ENCODE data around the gene TCEA2. TPM values are rescaled to one million over a fixed set of nuclear protein-coding genes. Genes with fewer than 3 reads are reported as not detected.

TCEA2 gene
- total and polyA plus RNA-seq, 5 experiments from 2014 or later, result 22.5 to 42.7 (median 33.0) TPM

DNA sequence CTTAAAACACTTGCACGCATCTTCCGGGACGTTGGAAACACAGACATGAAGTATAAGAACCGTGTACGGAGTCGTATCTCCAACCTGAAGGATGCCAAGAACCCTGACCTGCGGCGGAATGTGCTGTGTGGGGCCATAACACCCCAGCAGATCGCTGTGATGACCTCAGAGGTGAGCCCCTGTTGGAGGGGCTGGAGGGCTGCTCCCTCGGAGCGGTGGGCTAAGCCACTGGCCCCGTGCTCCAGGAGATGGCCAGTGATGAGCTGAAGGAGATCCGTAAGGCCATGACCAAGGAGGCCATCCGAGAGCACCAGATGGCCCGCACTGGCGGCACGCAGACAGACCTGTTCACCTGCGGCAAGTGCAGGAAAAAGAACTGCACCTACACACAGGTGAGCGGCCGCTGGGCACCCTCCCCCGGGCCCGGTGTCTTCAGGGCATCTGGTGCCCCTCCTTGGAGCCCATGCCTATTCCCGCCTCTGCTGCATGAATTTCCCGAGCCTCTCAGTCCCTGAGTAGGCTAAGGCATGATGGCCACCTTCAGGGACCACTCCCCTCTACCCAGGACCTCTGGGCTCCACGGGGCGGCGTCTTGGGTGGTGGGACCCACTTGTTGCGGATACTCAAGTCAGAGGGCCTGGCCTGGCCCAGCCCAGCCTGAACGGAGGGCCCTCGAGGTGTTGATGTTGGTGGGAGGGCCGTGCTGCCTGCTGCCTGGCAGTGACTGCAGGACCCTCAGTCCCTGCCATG lies 7.4 kb downstream of the TCEA2 start:
- Mint-ChIP-seq H3K27me3 (no peaks in the 10 kb centered on the region), H3K36me3 (peaks cover 0 to 22% (median 0%) of the 10 kb centered on the region in 3 donors), H3K4me1 (peaks cover 14 to 43% (median 32%) of the 10 kb centered on the region in 4 donors), H3K27ac (peak overlapping the region in 2 of 10 donors; percentile 10 to 20), H3K9me3 (no peaks in the 10 kb centered on the region), H3K4me3 (no peak overlapping the region)
- POLR2A ChIA-PET, result interaction anchor here (4.9 kb wide), 1 partner anchor 7 kb away, joined by 47 read pairs; the partner anchor contains the start of genes OPRL1 and RGS19
- DNase-seq (no peak), ATAC-seq (no peak)

DNA sequence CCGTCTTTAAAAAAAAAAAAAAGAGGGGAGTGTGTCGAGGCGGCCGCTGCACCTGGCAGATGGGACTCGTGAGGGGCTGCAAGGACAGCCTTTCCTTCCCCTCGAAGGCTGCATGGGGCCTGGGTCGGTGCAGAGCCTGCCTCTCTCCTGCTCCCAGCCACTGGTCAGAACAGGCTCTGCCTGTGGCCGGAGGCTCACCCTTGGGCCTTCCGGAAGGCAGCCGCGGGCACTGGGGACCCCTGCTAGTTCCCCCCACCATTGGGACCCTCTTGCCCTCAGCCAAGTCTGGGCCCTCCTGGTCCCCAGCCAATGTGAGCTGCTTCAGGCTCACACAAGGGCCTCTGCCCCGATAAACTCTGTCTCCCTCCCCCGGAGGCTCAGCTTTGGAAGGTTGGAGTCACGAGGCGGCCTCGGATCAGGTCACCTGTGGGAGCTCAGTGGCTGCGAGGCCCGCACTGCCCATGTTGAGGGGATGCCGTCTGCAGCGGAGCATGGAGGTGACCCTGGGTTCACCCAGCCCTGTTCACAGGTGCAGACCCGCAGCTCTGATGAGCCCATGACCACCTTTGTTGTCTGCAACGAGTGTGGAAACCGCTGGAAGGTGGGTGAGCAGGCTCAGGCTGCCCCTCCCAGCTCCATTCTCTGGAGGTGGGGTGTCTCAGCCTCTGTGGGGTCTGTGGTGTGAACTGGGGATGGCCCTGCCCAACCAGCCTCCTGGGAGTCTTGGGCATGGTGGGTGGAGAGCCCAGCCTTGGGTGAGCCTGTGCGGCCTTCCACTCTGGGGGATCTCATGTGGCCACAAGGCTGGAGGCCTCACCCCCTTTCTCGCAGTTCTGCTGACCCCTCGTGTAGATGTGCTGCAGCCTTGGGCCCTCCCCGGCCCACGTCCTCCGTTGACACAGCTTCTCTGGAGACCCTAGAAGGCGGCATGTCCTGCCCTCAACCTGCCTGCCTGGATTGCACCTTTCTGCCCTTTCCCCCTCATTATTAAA lies 8.6 kb downstream of the TCEA2 start:
- ATAC-seq (no peak), DNase-seq (no peak)
- POLR2A ChIA-PET, result interaction anchor here (1.2 to 1.3 kb wide), 5 partner anchors 9 to 446 kb away, joined by 3 to 5 read pairs (median 4); partner anchors contain the start of gene TCEA2
- Mint-ChIP-seq H3K4me1 (peaks cover 9 to 35% (median 28%) of the 10 kb centered on the region in 4 donors), H3K9me3 (no peaks in the 10 kb centered on the region), H3K4me3 (no peak overlapping the region), H3K27ac (peak overlapping the region in 3 of 10 donors; percentile 33 to 79 (median 59)), H3K27me3 (no peaks in the 10 kb centered on the region), H3K36me3 (peaks cover 0 to 31% (median 0%) of the 10 kb centered on the region in 3 donors)

DNA sequence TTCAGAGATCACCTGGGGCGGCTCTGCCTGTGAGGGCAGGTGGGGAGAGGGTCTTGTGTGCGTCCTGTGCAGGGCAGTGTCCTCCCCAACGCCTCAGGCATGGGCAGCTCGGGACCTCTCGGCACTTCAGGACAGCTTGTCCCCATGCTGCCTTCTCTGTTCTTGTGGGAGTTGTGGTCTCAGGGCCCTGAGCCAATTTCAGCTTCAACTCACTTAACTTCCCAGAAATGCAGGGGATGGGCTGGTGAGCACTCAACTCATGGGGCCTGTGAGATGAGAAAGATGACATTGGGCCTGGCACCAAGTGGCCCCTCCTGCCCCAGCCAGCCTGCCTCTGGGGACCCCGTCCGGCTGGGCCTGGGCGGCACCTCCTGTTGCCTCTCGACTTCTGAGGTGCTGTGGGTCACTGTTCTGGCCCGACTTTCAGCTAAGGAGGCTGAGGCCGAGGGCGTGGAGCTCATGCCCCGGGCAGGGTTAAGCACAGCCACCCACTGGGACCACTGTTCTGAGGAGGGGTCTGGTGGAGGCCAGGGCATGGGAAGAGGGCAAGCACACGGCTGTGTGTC lies 9.6 kb downstream of the TCEA2 start:
- Mint-ChIP-seq H3K4me3 (no peak overlapping the region), H3K9me3 (no peaks in the 10 kb centered on the region), H3K36me3 (peaks cover 0 to 33% (median 0%) of the 10 kb centered on the region in 3 donors), H3K27me3 (no peaks in the 10 kb centered on the region), H3K4me1 (peaks cover 8 to 31% (median 26%) of the 10 kb centered on the region in 4 donors), H3K27ac (peak overlapping the region in 3 of 10 donors; percentile 6 to 61 (median 59))
- DNase-seq (no peak), ATAC-seq (no peak)
- POLR2A ChIA-PET, result interaction anchor here (1.2 to 1.3 kb wide), 5 partner anchors 8 to 447 kb away, joined by 3 to 5 read pairs (median 4); partner anchors contain the start of gene TCEA2

DNA sequence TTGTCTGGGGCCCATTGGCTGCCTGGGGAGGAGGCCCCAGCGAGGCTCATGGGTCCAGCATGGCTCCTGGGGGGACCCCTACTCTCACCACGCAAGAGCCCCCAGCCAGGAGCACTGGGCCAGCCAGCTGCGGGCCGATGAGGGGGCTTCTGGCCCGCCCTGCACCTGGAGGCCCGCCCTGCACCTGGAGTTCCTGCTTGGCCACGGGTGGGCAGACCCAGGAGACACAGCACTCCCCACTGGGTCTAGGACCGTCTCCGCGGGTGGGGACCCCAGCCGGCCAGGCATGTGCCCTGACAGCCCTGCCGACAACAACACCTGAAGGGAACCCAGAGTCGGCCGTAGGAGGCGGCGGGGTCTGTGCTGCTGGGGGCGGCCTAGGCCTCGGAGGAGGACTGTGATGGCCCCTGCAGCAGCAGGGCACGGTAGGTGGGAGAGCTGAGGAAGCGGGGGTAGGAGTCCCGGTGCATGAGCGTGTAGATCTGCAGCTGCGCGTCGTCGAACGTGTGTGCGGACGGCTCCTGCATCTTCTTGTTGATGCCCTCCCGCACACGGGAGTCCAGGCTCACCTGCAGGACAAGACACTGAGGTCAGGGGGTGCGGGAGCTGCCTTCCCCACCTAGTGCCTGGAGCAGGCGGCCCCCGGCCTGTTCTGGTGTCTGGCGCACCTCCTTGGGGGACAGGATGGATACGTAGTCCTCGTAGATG lies 10.6 kb downstream of the TCEA2 start:
- ATAC-seq, result no peak
- Mint-ChIP-seq H3K27ac (peak overlapping the region in 2 of 10 donors; percentile 4 to 19), H3K27me3 (no peaks in the 10 kb centered on the region), H3K9me3 (no peaks in the 10 kb centered on the region), H3K36me3 (peaks cover 0 to 33% (median 0%) of the 10 kb centered on the region in 3 donors), H3K4me3 (no peak overlapping the region), H3K4me1 (peaks cover 8 to 33% (median 30%) of the 10 kb centered on the region in 4 donors)
- POLR2A ChIA-PET, result interaction anchor here (1.6 kb wide), 1 partner anchor 11 kb away, joined by 4 read pairs; the partner anchor contains the start of gene TCEA2
- DNase-seq, result no peak

DNA sequence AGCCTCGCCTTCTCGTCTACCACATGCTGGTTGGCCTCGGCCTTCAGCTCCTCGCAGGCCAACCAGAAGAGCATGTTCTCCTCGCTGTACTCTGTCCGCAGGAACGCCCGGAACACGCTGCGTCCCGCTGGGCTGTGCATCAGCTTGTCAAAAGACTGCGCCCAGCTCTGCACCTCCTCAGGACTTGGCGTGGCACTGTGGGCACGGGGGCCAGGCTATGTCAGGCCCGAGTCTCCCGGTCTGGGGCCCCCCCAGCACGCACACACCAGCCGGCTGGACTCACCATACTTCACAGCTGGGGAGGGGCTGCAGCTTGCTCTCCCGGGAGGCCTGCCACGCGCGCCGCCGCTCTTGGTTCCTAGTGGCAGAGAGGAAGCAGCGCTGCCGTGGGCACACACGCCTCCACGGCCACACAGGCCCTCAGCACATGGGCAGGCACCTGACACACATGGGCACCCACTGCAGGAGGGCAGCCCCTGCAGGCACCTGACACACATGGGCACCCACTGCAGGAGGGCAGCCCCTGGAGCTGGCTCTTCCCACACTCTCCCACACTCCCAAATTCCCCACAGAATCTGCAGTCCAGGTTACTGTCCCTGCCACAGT lies 11.3 kb downstream of the TCEA2 start:
- peaks cover 0 to 33% (median 0%) of the 10 kb centered on the region in 3 donors for H3K36me3 Mint-ChIP-seq
- no peak for DNase-seq
- POLR2A ChIA-PET, result interaction anchor here (1.6 kb wide), 1 partner anchor 12 kb away, joined by 4 read pairs; the partner anchor contains the start of gene TCEA2
- H3K9me3 Mint-ChIP-seq, result no peaks in the 10 kb centered on the region
- no peak for ATAC-seq
- peak overlapping the region in 1 of 10 donors; percentile 34 for H3K27ac Mint-ChIP-seq
- no peak overlapping the region for H3K4me3 Mint-ChIP-seq
- peaks cover 9 to 35% (median 31%) of the 10 kb centered on the region in 4 donors for H3K4me1 Mint-ChIP-seq
- no peaks in the 10 kb centered on the region for H3K27me3 Mint-ChIP-seq

DNA sequence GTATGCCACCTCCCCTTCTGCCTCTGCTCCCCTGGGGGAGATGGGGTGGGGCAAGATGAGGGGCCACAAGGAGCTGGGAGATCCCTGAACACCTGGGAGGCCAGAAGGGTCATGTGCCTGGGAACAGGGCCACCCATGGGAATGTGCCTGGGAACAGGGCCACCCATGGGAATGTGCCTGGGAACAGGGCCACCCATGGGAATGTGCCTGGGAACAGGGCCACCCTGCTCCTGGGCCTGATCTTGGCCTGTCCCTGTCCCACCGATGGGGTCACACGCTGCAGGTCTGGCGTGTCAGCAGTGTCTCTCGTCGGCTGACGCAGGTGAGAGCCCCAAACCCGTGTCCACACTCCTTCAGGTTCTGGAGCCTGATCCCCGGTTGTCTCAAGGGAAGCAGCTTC lies 12.0 kb downstream of the TCEA2 start:
- peak overlapping the region in 3 of 10 donors; percentile 36 to 85 (median 65) for H3K27ac Mint-ChIP-seq
- no peak for DNase-seq
- H3K4me3 Mint-ChIP-seq, result no peak overlapping the region
- peaks cover 9 to 35% (median 28%) of the 10 kb centered on the region in 4 donors for H3K4me1 Mint-ChIP-seq
- ATAC-seq, result no peak
- H3K9me3 Mint-ChIP-seq, result no peaks in the 10 kb centered on the region
- POLR2A ChIA-PET, result interaction anchor here (1.6 kb wide), 1 partner anchor 12 kb away, joined by 4 read pairs; the partner anchor contains the start of gene TCEA2
- no peaks in the 10 kb centered on the region for H3K27me3 Mint-ChIP-seq
- H3K36me3 Mint-ChIP-seq, result peaks cover 0 to 33% (median 0%) of the 10 kb centered on the region in 3 donors

DNA sequence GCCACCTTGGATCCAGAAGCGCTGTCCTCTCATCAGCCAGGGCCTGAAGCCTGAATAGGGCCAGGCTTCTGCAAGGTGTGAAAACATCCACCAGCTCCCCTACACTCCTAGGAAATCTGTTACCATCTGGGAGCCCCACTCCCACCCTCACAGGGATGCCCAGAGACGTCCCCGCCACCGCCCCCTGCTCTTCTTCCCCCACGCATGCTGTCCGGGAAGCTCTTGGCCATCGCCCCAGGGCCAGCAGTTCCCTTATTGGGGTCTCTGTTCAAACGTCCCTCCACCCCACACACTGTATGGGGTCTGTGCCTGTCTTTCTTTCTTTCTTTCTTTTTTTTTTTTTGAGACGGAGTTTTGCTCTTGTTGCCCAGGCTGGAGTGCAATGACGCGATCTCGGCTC lies 12.6 kb downstream of the TCEA2 start:
- no peaks in the 10 kb centered on the region for H3K9me3 Mint-ChIP-seq
- H3K36me3 Mint-ChIP-seq, result peaks cover 0 to 33% (median 0%) of the 10 kb centered on the region in 3 donors
- no peaks in the 10 kb centered on the region for H3K27me3 Mint-ChIP-seq
- peak overlapping the region in 7 of 10 donors; percentile 28 to 85 (median 63) for H3K27ac Mint-ChIP-seq
- H3K4me1 Mint-ChIP-seq, result peaks cover 9 to 40% (median 33%) of the 10 kb centered on the region in 4 donors
- POLR2A ChIA-PET, result interaction anchor here (4.6 to 4.7 kb wide), 2 partner anchors 8 to 11 kb away, joined by 21 to 47 read pairs; no protein-coding TSS in a partner anchor
- no peak for DNase-seq
- H3K4me3 Mint-ChIP-seq, result no peak overlapping the region
- no peak for ATAC-seq

DNA sequence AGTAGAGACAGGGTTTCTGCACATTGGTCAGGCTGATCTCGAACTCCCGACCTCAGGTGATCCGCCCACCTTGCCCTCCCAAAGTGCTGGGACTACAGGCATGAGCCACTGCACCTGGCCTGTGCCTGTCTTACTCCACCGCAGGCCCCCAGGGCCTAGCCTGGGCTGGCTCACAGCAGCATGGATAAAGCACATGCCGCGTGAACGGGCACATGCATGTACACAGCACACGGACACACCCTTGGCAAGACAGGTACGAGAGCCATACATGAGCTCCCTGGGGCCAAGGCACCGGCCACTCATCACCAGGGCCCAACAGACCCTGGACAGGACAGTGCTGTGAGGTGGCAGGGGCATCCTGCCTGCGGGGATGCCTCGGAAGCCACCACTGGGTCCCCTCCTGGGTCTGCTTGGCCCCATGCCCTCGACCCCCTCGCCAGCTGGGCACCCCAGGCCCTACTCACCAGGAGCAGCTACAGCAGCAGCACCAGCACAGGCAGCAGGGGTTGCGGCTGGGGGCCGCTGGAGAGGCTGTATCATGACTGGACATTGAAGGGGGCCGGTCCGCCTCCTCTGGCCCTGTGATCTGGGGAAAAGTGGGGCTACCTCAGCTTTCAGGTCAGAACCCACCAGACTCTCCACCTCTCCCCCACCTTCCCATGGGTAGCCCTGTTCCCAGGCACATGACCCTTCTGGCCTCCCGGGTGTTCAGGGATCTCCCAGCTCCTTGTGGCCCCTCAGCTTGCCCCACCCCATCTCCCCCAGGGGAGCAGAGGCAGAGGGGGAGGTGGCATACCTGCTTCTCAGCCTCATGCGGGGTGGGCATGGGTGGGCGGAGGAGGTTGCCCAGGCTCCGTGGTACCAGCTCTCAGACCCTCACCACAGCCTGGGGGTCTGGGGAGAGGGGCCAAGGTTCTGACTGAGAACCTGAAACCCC lies 13.3 kb downstream of the TCEA2 start:
- no peak for ATAC-seq
- Mint-ChIP-seq H3K36me3 (peaks cover 0 to 33% (median 0%) of the 10 kb centered on the region in 3 donors), H3K9me3 (no peaks in the 10 kb centered on the region), H3K27me3 (no peaks in the 10 kb centered on the region), H3K4me1 (peaks cover 9 to 48% (median 36%) of the 10 kb centered on the region in 4 donors), H3K27ac (peak overlapping the region in 8 of 10 donors; percentile 15 to 88 (median 60)), H3K4me3 (peak overlapping the region in 9 of 10 donors; percentile 14 to 95 (median 39))
- POLR2A ChIA-PET, result interaction anchor here (0.6 to 4.7 kb wide), 8 partner anchors 9 to 120 kb away, joined by 3 to 47 read pairs (median 13); partner anchors contain the start of genes TCEA2 and UCKL1
- DNase-seq, result no peak

DNA sequence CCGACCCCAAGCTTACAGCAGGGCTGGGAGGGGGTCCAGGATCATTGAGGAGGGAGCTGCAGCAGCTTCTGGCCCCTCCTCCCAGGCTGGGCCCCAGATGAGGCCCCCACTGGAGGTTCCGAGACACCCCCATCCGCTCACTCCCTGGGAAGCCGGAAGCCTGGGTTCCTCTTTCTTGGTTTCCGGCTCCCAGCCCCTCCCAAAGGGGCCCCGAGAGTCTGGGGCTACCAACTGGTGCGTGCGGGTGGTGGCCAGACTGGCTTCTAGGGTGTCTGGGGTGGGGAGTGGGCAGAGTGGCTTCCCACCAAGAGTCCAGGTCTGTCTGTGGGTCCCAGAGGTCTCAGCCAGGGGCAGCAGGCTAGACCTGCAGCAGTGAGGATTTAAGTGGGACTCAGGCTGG lies 14.1 kb downstream of the TCEA2 start:
- peaks cover 0 to 33% (median 0%) of the 10 kb centered on the region in 3 donors for H3K36me3 Mint-ChIP-seq
- DNase-seq (peak in 3 of 10 donors; percentile 35 to 47 (median 39)), ATAC-seq (peak in 1 of 2 donors; percentile 1)
- no peaks in the 10 kb centered on the region for H3K27me3 Mint-ChIP-seq
- peak overlapping the region; percentile 43 to 94 (median 84) for H3K27ac Mint-ChIP-seq
- H3K4me1 Mint-ChIP-seq, result peaks cover 14 to 53% (median 40%) of the 10 kb centered on the region in 4 donors
- POLR2A ChIA-PET, result interaction anchor here (0.6 to 4.7 kb wide), 11 partner anchors 9 to 181 kb away, joined by 3 to 47 read pairs (median 7); partner anchors contain the start of genes TCEA2 and UCKL1
- no peaks in the 10 kb centered on the region for H3K9me3 Mint-ChIP-seq
- H3K4me3 Mint-ChIP-seq, result peak overlapping the region; percentile 79 to 95 (median 92)

DNA sequence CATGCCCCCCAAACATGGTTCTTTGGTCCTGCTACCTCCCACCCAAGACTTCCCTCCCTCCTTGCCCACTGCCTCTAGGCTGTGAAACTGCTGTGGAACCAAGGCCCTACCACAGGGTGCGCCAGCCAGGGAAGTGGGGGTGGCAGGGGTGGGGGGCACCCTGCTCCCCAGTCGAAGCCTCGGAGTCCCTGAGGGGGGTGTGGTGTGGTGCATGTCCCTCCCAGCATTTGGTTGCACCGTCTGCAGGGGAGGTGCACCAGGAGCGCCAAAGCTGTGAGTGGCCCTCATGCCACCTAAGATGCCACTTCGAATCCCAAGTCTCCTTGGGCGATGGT lies 14.5 kb downstream of the TCEA2 start:
- Mint-ChIP-seq H3K4me3 (peak overlapping the region; percentile 79 to 95 (median 92)), H3K27ac (peak overlapping the region; percentile 80 to 94 (median 87)), H3K9me3 (no peaks in the 10 kb centered on the region), H3K36me3 (peaks cover 0 to 31% (median 0%) of the 10 kb centered on the region in 3 donors), H3K27me3 (no peaks in the 10 kb centered on the region), H3K4me1 (peaks cover 16 to 53% (median 44%) of the 10 kb centered on the region in 4 donors)
- POLR2A ChIA-PET, result interaction anchor here (0.5 to 4.7 kb wide), 16 partner anchors 10 to 902 kb away, joined by 3 to 47 read pairs (median 4); partner anchors contain the start of genes ARFRP1, PCMTD2, PRPF6 and TCEA2
- DNase-seq, result no peak
- peak in 1 of 2 donors; percentile 8 for ATAC-seq

Data from naive thymus-derived CD8-positive, alpha-beta T cell (primary cell).